Measurements from ENCODE around the gene COMTD1. TPM values are rescaled to one million over a fixed set of nuclear protein-coding genes. Genes with fewer than 3 reads are reported as not detected.
"Not testable (repeated sequence)": the region's sequence is repeated elsewhere in the genome, so short reads cannot be mapped to it uniquely, and the experiment has no call there.

Gene COMTD1
- total RNA-seq, 1 donor from 2014 or later: 20.0 TPM

GRCh38 chr10:75223507-75223906, 12.2 kb downstream of the COMTD1 start:
- DNase-seq (ENCODE audit: low spot score): no peak

GRCh38 chr10:75221492-75221891, 14.3 kb downstream of the COMTD1 start:
- DNase-seq (ENCODE audit: low spot score): not testable (repeated sequence)

DNA sequence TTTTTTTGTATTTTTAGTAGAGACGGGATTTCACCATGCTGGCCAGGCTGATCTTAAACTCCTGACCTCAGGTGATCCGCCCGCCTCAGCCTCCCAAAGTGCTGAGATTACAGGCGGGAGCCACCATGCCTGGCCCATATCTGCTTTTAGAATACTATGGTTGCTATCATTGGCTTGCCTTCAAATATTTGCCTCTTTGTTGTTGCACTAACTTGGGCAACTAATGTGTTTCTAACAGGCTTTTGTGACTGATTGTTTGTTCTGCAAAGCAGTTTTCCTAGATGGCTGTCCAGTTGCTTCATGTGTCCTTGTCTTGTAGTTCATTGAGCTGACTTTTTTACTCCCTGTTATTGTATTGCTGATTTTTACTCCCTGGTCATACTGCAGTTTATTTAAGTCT, 15.5 kb downstream of the COMTD1 start:
- DNase-seq (ENCODE audit: low spot score): no peak

DNA sequence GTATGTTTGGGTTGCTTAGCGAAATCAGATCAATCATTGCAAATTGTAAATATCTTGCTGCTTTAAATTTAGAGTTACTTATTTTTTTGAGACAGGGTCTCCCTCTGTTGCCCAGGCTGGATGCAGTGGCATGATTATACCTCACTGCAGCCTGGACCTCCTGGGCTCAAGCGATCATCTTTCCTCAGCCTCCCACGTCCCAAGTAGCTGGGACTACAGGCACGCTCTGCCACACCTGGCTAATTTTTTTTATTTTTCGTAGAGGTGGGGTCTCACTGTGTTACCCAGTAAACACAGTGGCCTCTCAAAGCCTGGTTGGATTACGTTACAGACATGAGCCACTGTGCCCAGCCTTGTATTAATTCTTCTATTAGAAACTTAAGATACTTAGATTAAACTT, 23.4 kb downstream of the COMTD1 start:
- DNase-seq (ENCODE audit: low spot score): no peak

DNA sequence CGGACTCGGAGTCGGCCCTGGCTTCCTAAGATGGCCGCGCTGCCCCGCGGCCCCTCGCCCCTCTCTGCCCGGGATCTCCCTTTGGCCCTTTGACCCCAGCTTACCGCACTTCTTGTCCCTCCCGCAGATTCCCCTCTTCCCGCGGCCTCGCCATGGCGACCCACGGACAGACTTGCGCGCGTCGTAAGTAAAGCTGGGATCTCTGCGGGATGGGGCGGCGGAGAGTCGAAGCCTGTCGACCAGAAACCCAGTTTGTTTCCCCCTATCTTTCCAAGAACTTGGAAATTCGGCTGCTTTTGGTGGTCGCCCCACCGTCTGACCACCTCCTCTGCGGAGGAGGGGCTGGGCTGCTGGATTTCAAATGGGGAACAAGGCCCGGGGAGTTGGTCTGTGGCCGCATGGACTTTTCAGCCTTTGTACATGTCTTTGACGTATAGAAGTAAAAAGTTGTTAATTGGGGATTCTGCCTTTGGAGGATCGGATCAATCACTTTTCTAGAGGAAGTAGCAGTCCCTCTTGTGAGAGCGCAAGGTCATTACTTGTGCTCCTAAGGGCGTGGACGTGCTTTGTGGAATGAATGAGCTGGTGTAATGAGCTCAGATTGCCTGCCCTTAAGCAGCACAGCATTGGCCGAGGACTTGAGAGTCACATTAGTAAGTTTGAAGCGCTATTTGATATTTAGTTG, 24.6 kb downstream of the COMTD1 start:
- no peak for DNase-seq (ENCODE audit: low spot score)

DNA sequence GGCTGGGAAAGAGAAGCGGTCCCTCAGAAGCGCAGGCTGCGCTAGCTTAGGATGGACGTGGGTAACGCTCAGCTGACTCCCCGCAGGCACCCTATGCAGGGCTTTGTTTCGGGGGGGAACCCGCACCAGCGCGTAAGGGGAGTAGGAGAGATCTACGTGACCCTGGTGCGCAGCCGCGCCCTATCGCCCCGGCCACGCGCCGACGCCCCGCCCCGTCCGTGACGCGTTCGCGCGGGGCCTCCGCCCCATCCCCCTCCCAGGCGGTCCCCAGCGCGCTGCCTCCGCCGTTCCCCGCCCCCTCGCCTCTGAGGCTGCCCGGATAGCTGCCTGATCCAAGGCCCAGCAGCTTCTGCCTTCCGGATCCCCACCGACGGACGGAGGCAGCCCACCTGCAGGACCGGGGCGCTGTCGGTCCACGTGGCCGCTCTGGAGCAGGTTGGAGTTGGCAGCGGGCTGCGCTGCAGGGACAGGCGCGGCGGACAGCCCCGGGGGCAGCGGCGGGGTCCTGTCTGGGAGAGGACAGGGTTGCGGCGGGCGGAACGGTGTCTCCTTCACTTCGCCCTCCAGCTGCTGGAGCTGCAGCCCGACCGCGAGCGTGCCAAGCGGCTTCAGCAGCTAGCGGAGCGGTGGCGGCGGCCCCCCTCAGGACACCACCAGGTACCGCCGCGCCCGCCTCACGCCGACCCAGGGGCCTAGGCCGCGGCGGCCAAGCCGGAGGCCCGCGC, 25.3 kb downstream of the COMTD1 start, which contains the start of gene VDAC2:
Gene VDAC2, plus strand, starts transcription at position 515 of the 725 bp plus-strand sequence. CDS start 363 bp downstream, outside the sequence.
- peak; percentile 89 for DNase-seq (ENCODE audit: low spot score)

- DNase-seq (ENCODE audit: low spot score): peak; percentile 74
These were observed 25.9 kb downstream of the COMTD1 start for GRCh38 chr10:75209921-75210281.

DNA sequence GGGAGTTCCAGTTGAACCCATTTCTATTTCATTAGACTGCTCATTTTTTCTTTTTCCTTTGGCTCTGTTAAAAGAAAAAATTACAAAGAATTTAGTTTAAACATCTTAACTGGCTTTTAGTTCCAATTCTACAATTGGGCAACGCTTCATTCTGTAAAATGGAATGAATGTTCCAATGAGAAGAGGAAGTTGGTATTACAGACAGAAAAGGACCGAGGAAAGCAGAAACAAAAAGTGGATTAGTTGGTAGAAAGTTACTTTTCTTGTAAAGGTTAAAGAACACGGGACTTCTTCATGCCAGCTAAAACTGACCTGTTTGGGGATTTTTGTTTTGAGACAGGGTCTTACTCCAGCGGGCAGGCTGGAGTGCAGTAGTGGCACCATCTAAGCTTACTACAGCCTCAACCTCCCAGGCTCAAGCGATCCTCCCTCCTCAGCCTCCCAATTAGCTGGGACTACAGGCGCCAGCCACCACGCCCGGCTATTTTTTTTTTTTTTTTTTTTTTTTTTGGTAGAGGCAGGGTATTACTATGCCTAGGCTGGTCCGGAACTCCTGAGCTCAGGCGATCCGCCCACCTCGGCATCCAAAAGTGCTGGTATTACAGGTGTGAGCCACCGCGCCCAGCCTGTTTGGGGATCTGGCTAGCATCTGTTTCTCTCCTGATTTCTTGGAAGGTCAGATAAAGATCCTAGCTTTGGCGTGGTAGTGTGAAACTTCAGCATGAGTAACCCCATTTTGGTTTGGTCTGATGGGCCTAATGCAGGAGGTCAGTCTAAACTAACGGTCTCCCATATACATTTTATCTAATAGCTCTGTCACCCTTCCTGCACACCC, 26.5 kb downstream of the COMTD1 start:
- no peak for DNase-seq (ENCODE audit: low spot score)

- no peak for DNase-seq (ENCODE audit: low spot score)
These were observed 27.6 kb downstream of the COMTD1 start for GRCh38 chr10:75208181-75208580.

DNA sequence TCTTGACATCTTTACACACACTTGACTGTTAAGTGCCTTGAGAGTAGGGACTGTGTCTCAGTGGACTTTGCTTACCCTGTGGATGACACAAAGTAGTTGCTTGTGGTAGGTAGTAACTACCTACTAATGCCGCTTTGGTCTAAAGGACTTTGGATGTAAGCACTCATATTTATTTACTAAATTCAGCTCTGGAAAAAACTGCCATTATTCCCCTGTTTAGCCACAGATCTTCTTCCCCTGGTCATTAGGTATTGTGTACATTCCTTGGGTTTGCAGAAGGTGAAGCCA, 28.0 kb downstream of the COMTD1 start:
- DNase-seq (ENCODE audit: low spot score): no peak

DNA sequence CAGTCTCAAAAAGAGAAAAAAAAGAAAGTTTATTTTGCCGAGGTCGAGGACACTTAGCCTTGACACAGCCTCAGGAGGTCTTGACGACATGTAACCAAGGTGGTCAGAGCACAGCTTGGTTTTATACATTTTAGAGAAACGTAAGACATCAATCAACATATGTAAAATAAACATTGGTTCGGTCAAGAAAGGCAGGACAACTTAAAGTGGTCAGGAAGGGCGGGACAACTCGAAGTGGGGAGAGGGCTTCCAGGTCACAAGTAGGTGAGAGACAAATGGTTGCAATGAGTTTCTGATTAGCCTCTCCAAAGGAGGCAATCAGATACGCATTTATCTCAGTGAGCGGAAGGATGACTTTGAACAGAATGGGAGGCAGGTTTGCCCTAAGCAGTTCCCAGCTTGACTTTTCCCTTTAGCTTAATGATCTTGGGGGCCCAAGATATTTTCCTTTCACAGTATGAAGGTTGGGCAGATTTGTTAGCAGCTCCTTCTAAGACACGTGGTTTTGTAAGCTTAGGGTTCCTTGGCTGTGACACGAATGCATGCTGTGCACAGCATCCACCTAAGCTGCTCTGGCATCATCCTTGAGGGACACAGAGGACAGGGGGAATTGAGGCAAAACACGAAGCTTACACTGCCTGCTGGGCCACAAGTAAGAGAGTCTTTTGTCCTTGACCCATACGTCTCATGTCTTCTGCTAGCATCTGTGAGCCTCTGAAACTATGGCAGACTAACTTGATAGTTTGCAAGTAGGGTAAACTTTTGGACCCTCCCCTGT, 28.5 kb downstream of the COMTD1 start:
- no peak for DNase-seq (ENCODE audit: low spot score)

DNA sequence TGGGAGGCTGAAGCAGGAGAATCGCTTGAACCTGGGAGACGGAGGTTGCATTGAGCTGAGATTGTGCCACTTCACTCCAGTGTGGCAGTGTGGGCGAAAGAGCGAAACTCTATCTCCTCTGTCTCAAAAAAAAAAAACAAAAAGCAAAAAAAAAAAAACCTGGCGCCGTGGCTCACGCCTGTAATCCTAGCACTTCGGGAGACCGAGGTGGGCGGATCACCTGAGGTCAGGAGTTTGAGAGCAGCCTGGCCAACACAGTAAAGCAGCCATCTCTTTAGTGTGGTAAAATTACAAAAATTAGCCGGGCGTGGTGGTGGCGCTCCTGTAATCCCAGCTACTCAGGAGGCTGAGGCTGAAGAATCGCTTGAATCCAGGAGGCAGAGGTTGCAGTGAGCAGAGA, 29.1 kb downstream of the COMTD1 start:
- DNase-seq (ENCODE audit: low spot score): not testable (repeated sequence)

DNA sequence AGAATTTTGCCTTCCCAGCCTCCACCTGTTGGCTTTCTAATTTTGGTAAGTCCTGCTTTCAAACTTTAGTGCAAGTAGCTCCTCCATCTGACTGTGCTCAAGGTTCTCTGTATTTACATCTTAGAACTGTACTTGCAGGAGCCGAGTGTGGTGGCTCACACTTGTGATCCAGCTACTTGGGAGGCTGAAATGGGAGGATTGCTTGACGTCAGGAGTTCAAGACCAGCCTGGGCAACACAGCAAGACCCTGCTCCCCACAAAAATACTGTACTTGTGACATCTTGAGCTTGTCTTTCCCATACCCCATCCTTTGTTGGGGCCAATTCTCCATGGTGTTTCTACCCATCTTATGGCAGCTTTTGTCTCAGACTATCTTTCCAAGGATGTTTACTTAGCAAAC, 29.8 kb downstream of the COMTD1 start:
- no peak for DNase-seq (ENCODE audit: low spot score)

- DNase-seq (ENCODE audit: low spot score): no peak
These were observed 32.0 kb downstream of the COMTD1 start for GRCh38 chr10:75203724-75204123.

DNA sequence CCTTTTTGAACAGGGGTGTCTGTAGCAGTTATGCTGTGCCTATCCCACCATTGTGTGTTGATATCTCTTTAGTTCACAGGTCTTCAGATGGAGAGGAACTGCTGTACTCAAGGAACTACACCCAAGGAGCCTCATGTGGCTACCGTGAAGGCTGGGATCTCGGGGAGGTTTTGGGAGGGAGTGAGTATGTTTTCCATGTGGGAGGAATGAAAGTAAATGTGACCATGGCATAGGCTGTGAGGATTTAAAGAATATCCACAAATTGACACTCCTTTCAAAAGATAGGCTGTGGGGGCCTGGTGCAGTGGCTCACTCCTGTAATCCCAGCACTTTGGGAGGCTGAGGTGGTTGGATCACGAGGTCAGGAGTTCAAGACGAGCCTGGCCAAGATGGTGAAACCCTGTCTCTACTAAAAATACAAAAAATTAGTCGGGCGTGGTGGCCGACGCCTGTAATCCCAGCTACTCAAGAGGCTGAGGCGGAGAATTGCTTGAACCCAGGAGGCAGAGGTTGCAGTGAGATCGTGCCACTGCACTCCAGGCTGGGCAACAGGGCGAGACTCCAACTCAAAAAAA, 32.6 kb downstream of the COMTD1 start:
- DNase-seq (ENCODE audit: low spot score): not testable (repeated sequence)

DNA sequence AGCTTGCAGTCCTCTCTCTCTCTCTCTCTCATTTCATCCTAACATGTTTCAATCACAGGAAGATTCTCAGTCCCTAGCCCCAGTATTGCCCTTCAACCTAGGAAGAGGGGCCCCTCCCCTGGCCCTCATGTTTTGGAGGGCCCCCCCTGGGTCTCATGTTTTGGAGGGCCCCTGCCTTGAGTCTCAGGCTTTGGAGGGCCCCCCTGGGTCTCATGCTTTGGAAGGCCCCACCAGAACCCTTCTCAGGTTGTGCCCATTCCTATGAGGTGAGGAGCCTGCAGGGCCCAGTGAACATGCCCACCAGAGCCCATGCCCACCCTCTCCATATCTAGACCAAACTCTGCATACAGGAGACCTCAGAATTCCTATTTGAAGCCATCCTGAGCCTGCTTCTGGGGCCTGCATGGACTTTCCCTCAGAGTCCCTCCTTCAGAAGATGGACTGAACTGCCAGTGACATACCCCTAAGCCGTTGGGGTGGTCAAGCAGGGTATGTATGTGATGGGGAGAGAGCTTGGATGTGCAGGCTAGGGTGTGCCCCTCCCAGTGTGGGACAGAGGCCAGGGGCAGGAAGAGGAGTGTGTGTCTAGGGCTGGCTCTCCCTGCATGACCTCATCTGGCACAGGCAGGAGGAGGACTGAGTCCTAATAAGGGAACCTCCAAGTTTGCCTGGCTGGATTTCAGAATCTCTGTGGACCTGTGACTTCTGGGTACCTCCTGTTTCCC, 33.3 kb downstream of the COMTD1 start:
- peak; percentile 44 for DNase-seq (ENCODE audit: low spot score)

DNA sequence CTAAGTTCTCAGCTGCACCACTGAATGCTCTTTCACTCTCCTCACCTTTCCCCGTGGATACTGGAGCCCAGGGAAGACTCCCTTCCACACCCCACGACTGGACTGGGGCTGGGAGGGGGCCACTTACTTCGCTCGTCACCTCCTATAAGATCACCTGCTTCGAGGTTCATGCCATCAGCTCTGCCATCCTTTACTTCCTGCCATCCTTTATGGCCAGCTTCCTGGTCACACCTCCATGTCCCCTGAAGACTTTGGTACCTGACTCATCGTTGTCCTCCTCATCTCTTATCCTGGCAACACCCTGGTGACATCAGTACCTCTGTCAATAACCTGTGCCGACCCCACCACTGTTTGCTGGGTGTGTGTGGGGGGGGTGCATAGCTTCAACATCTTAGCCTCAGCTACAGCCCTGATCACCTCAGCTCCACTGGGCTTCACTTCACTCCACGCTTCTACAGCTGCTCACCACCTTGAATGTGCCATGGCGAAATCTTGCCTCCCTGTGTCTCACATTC, 33.9 kb downstream of the COMTD1 start:
- peak; percentile 57 for DNase-seq (ENCODE audit: low spot score)

- not testable (repeated sequence) for DNase-seq (ENCODE audit: low spot score)
These were observed 35.8 kb downstream of the COMTD1 start for GRCh38 chr10:75199949-75200348.

DNA sequence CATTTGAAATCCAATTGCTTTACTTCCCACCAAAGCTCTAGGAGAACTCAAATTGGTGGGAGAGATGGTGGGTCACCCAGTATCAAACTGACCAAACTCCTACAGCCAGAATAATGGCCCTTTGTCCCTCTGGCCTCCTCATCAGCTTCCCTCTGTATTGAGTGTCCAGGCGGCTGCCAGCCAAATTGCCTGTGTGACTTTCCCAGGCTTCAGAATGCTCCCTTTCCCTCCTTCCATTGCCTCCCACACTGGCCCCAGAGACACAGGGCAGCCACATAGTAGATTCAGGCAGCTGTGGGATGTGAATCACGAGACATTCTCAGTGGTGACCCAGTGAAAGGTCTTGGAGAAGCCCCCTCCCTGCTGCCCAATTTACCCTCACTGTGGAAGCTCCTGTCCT, 37.9 kb downstream of the COMTD1 start:
- no peak for DNase-seq (ENCODE audit: low spot score)

DNA sequence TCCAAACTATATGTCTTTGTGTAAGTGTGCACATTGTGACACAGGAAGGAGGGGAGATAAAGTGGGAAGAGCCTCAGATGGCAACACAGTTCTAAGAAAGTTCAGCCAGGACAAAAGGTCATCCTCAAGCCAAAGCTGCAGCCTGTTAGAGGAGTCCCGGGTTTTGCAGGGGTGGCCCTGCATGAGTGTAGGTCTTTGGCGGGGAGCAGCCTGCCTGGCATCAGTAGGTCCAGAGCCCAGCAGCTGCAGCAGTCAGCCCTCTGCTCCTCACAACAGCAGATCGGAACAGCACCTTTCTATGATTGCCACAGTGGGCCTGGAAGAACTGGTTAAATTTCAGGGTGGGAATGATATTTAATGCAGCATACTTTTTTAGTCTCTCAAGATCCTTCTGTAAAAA, 38.7 kb downstream of the COMTD1 start:
- DNase-seq (ENCODE audit: low spot score): no peak
